ENCODE measurements around the gene SNRNP48.

DNA sequence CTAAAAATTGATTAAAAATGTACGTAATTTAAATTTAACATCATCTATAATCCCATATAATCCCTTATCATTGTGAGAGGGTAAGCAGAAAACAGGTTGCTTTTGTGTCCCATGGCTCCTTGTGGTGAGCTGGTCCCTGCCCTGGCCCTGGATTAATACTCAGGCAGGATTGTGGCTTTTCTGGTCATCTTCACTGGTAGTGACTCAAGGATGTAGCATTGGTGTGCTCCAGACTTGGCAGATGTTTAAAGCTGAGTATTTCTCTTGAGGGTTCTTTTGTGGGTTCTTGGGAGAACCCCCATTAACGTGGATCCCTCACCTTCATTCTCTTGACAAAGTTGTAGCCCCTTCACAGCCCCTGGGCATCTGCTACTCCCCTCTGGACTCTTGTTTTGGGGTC is 39.3 kb downstream of the SNRNP48 start:
- TF ChIP-seq, protein P1, sequence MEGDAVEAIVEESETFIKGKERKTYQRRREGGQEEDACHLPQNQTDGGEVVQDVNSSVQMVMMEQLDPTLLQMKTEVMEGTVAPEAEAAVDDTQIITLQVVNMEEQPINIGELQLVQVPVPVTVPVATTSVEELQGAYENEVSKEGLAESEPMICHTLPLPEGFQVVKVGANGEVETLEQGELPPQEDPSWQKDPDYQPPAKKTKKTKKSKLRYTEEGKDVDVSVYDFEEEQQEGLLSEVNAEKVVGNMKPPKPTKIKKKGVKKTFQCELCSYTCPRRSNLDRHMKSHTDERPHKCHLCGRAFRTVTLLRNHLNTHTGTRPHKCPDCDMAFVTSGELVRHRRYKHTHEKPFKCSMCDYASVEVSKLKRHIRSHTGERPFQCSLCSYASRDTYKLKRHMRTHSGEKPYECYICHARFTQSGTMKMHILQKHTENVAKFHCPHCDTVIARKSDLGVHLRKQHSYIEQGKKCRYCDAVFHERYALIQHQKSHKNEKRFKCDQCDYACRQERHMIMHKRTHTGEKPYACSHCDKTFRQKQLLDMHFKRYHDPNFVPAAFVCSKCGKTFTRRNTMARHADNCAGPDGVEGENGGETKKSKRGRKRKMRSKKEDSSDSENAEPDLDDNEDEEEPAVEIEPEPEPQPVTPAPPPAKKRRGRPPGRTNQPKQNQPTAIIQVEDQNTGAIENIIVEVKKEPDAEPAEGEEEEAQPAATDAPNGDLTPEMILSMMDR (IDR thresholded peaks at IDR 0.05): no peak
- TF ChIP-seq EZH2phosphoT487 (IDR thresholded peaks at IDR 0.05): no peak
